Body of pancreas (tissue), 4 donors: ENCODE data around the gene IRF2. TPM values are rescaled to one million over a fixed set of nuclear protein-coding genes. Genes with fewer than 3 reads are reported as not detected.

Source experiments
- ATAC-seq: fragments of 150-250 bp; one replicate; pipeline ENCODE4 v1.9.1; 2016
- DNase-seq, 4 donors: peaks; one replicate each; pipeline ENCODE4 v3.0.0-alpha.2; 2019
- H3K27ac ChIP-seq, 4 donors: fragments of 200-600 bp; sonication (generic); 1 replicate in 3 of 4; 2 replicates in 1 of 4; pipeline versions ENCODE4 v1.5.1 to v1.6.1; 2016 to 2019; ENCODE audit warnings: mild to moderate bottlenecking in 1 of 4, mixed read lengths in 1 of 4, moderate library complexity in 1 of 4
- H3K27me3 ChIP-seq, 2 donors: fragments of 200-600 bp; sonication (generic); one replicate each; pipeline ENCODE4 v1.6.0; 2016; ENCODE audit warnings: mild to moderate bottlenecking in 1 of 2
- H3K36me3 ChIP-seq, 2 donors: fragments of 200-600 bp; sonication (generic); replicated peaks in 1 of 2; 2 replicates each; pipeline ENCODE4 v1.5.1; 2016; ENCODE audit warnings: low read depth in 2 of 2; ENCODE audit not compliant: insufficient read depth in 1 of 2
- H3K4me1 ChIP-seq: fragments of 200-600 bp; sonication (generic); one replicate; pipeline ENCODE4 v1.6.0; 2016
- H3K4me3 ChIP-seq, 2 donors: fragments of 200-600 bp; sonication (generic); 1 replicate in 1 of 2; 2 replicates in 1 of 2; pipeline ENCODE4 v1.5.1; 2016 to 2019
- H3K9me3 ChIP-seq, 3 donors: fragments of 200-600 bp; sonication (generic); 1 replicate in 2 of 3; 2 replicates in 1 of 3; pipeline ENCODE4 v1.5.1; 2016
- POLR2A ChIP-seq, 3 donors: fragments of 450-650 bp; IDR thresholded peaks; one replicate each; pipeline ENCODE4 v1.6.1; 2016; ENCODE audit warnings: antibody characterized with exemption in 3 of 3, mild to moderate bottlenecking in 2 of 3
- WGBS, 2 donors: methylation state at CpG; one replicate each; pipeline ENCODE4 v1.1.5; 2017; 5-methylcytosine and 5-hydroxymethylcytosine counted together
- intact Hi-C: fragments of 100-400 bp; cut with DNase I; formaldehyde crosslinking; loops from one replicate; pipeline ENCODE4 v1.15.1; 2023
- total RNA-seq, 2 donors: library from RNA; depleted of rRNA; stranded (reverse); fragments of >200 nt; gene quantifications; one replicate each; pipeline ENCODE4 v1.1.0, GENCODE V29; 2016
- TF ChIP-seq, protein P1 (sequence below), 7 experiments: fragments of 450-650 bp in 4 of 7; fragments of 200-600 bp in 3 of 7; sonication (generic) in 3 of 7; IDR thresholded peaks; one replicate each; pipeline ENCODE4 v1.5.1; 2016 to 2019; ENCODE audit warnings: antibody characterized with exemption in 7 of 7

IRF2 gene
- total RNA-seq, 2 donors from 2014 or later = 12.5 to 14.5 TPM

GRCh38 chr4:184384810-184385557 is 89.4 kb downstream of the IRF2 start:
- no peak for TF ChIP-seq POLR2A (IDR thresholded peaks at IDR 0.05)
- TF ChIP-seq, protein P1, sequence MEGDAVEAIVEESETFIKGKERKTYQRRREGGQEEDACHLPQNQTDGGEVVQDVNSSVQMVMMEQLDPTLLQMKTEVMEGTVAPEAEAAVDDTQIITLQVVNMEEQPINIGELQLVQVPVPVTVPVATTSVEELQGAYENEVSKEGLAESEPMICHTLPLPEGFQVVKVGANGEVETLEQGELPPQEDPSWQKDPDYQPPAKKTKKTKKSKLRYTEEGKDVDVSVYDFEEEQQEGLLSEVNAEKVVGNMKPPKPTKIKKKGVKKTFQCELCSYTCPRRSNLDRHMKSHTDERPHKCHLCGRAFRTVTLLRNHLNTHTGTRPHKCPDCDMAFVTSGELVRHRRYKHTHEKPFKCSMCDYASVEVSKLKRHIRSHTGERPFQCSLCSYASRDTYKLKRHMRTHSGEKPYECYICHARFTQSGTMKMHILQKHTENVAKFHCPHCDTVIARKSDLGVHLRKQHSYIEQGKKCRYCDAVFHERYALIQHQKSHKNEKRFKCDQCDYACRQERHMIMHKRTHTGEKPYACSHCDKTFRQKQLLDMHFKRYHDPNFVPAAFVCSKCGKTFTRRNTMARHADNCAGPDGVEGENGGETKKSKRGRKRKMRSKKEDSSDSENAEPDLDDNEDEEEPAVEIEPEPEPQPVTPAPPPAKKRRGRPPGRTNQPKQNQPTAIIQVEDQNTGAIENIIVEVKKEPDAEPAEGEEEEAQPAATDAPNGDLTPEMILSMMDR (IDR thresholded peaks at IDR 0.05) = no peak
- Histone ChIP-seq H3K36me3 (no peaks in the 10 kb centered on the region), H3K27ac (peak overlapping the region; percentile 42 to 78 (median 63)), H3K9me3 (no peaks in the 10 kb centered on the region), H3K4me3 (no peak overlapping the region), H3K4me1 (peaks cover 49% of the 10 kb centered on the region), H3K27me3 (no peaks in the 10 kb centered on the region)
- ATAC-seq (no peak), DNase-seq (no peak)
- intact Hi-C loops = no loop called here
- 69 to 79% methylated on average over 7 of the region's 7 CpGs for WGBS, 2 donors

- no peaks in the 10 kb centered on the region for H3K36me3 ChIP-seq
- TF ChIP-seq, protein P1 (IDR thresholded peaks at IDR 0.05) = no peak
- peak in 2 of 3 donors; percentile 52 to 58 for TF ChIP-seq POLR2A (IDR thresholded peaks at IDR 0.05)
- H3K9me3 ChIP-seq = no peaks in the 10 kb centered on the region
- peaks cover 49% of the 10 kb centered on the region for H3K4me1 ChIP-seq
- H3K27me3 ChIP-seq = no peaks in the 10 kb centered on the region
- no peak overlapping the region for H3K4me3 ChIP-seq
- peak; percentile 36 to 76 (median 43) for DNase-seq
- intact Hi-C loops = no loop called here
- peak; percentile 78 for ATAC-seq
- peak overlapping the region; percentile 42 to 78 (median 63) for H3K27ac ChIP-seq
- 21 to 23% methylated on average over 11 to 13 of the region's 13 CpGs for whole genome bisulfite sequencing, 2 donors
Observed at GRCh38 chr4:184384056-184384809, 90.1 kb downstream of the IRF2 start.

GRCh38 chr4:184383497-184384055 is 90.8 kb downstream of the IRF2 start:
- intact Hi-C loops = no loop called here
- Histone ChIP-seq H3K27me3 (no peaks in the 10 kb centered on the region), H3K4me3 (no peak overlapping the region), H3K36me3 (no peaks in the 10 kb centered on the region), H3K27ac (peak overlapping the region; percentile 42 to 78 (median 63)), H3K4me1 (peaks cover 49% of the 10 kb centered on the region), H3K9me3 (no peaks in the 10 kb centered on the region)
- DNase-seq = peak; percentile 22 to 64 (median 41)
- ATAC-seq = peak; percentile 66
- 23 to 42% methylated on average over 8 of the region's 8 CpGs for WGBS, 2 donors
- no peak for TF ChIP-seq POLR2A (IDR thresholded peaks at IDR 0.05)
- TF ChIP-seq, protein P1 (IDR thresholded peaks at IDR 0.05) = no peak

DNA sequence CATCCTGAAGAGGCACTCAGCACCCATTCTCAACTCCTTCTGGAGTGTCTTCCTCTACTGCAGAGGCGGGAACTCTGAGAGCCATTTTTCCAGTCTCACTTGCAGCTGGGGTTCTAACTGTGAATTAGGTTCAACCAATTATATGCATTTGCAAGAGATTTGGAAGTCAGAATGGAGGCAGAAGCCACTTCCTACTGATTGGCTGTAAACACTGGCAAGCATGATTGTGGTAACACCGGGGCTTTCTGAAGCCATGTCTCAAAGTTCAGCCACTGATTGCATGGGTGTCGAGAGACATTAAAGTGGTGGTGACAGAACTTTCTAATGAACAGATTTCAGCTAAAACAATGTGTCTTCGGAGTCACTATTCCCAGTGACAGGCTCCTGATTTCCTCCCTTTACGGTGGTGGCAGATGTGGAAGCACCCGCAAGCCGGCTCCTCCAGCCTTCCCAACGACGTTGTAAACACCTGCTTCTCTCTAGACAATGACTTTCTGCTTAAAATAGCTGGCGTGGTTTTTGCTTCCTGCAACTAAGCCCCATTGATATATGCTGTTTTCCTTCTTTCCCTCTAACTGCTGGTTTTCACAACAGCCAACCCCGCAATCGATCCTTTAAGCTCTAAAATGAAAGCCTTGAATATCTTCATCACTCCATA is 92.0 kb downstream of the IRF2 start:
- H3K27me3 ChIP-seq = no peaks in the 10 kb centered on the region
- TF ChIP-seq POLR2A (IDR thresholded peaks at IDR 0.05) = no peak
- TF ChIP-seq, protein P1 (IDR thresholded peaks at IDR 0.05) = no peak
- no peak overlapping the region for H3K4me3 ChIP-seq
- H3K27ac ChIP-seq = peak overlapping the region in 2 of 4 donors; percentile 54 to 78
- WGBS, 2 donors = 20 to 39% methylated on average over 11 to 12 of the region's 12 CpGs
- intact Hi-C loops = no loop called here
- H3K4me1 ChIP-seq = peaks cover 48% of the 10 kb centered on the region
- ATAC-seq (no peak), DNase-seq (no peak)
- no peaks in the 10 kb centered on the region for H3K9me3 ChIP-seq
- no peaks in the 10 kb centered on the region for H3K36me3 ChIP-seq
